Central memory CD8-positive, alpha-beta T cell (primary cell): ENCODE data around the gene AJM1.
A peak's percentile ranks its signal among the peaks of the same experiment; 100 is the strongest.

Source experiments
- ATAC-seq: fragments of 150-1000 bp; cut with Tn5 transposase; replicated peaks from 2 replicates; pipeline ENCODE4 v1.10.0; 2022; ENCODE audit warnings: mild to moderate bottlenecking, moderate FRiP score, moderate number of reproducible peaks; ENCODE audit not compliant: poor library complexity, severe bottlenecking; ENCODE audit errors: extremely low read depth
- DNase-seq, 2 donors: peaks; one replicate each; pipeline ENCODE4 v3.0.0; 2021; ENCODE audit warnings: low spot score in 2 of 2
- H3K27ac Mint-ChIP-seq: one replicate; pipeline ENCODE4 v1.8.0; 2022; ENCODE audit warnings: low read depth, mild to moderate bottlenecking, moderate library complexity, mixed read lengths
- H3K27me3 Mint-ChIP-seq: one replicate; pipeline ENCODE4 v1.8.0; 2022; ENCODE audit warnings: mixed read lengths
- H3K36me3 Mint-ChIP-seq: one replicate; pipeline ENCODE4 v1.8.0; 2022; ENCODE audit warnings: mild to moderate bottlenecking, moderate library complexity, mixed read lengths; ENCODE audit not compliant: insufficient read depth
- H3K4me1 Mint-ChIP-seq: one replicate; pipeline ENCODE4 v1.8.0; 2022; ENCODE audit warnings: mixed read lengths
- H3K4me3 Mint-ChIP-seq: one replicate; pipeline ENCODE4 v1.8.0; 2022; ENCODE audit warnings: mild to moderate bottlenecking, moderate library complexity, mixed read lengths
- H3K9me3 Mint-ChIP-seq: one replicate; pipeline ENCODE4 v1.8.0; 2022; ENCODE audit warnings: mixed read lengths

The AJM1 gene

DNA sequence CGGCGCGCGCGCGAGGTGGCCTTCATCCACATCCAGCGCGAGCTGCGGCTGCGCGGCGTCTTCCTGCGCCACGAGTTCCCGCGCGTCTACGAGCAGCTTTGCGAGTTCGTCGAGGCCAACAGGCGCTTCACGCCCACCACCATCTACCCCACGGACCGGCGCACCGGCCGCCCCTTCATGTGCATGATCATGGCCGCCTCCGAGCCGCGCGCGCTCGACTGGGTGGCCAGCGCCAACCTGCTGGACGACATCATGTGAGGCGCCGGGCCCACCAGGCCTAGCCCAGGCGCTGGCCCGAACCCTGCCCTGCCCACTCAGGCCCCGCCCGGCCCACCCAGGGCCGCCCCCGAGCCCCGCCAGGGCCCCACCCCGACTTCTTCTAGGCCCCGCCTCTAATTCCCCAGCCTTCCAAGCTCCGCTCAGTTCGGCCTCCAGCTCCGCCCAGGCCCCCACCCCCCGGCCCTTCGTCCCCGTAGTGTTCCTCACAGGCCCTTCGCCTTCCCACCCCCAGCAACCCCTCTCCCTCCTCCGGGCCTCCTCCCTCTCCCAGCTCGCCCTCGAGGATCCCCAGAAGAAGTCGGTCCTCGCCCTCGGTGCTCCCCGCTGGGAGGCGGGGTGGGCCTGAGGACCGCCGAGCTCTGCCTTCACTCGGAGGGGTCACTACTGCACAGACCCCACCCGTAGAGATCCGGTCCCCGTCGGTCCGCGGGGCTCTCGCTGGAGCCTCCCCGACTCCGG lies 5.0 kb downstream of the AJM1 start:
- H3K4me3 Mint-ChIP-seq = peak overlapping the region; percentile 91
- H3K27ac Mint-ChIP-seq = peak overlapping the region; percentile 94
- H3K4me1 Mint-ChIP-seq = peaks cover 21% of the 10 kb centered on the region
- no peaks in the 10 kb centered on the region for H3K27me3 Mint-ChIP-seq
- H3K9me3 Mint-ChIP-seq = no peaks in the 10 kb centered on the region
- DNase-seq (no peak), ATAC-seq (no peak)
- H3K36me3 Mint-ChIP-seq = peaks cover 47% of the 10 kb centered on the region

DNA sequence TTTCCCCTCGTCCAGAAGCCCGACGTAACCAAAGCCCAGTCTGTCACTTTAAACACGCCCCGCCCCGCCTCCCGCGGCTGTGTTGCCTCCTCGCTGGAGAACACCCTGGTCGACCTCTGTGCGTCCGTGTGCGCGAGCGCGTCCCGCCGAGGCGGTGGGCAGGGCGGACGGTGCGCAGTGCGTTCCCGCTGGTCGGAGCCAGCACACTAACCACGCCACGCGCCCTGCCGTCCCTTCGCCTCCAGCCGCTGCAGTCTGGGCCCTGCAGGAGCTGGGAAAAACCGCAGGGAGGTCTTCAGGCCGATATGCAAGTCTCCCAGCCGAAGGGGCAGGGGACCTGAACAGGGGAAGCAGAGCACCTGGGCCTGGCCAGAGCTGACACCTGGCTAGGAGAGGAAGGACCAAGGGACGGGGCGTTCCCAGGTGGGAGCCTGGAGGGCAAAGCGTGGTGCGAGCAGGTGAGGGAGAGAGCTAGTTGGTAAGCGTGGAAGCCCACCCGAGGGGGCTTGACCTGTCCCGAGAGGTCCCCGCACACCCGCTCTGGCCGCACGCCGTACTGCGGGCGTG lies 5.6 kb downstream of the AJM1 start:
- peak; percentile 59 to 68 for DNase-seq
- H3K4me3 Mint-ChIP-seq = peak overlapping the region; percentile 91
- peaks cover 18% of the 10 kb centered on the region for H3K4me1 Mint-ChIP-seq
- no peaks in the 10 kb centered on the region for H3K9me3 Mint-ChIP-seq
- no peaks in the 10 kb centered on the region for H3K27me3 Mint-ChIP-seq
- ATAC-seq = no peak
- peaks cover 47% of the 10 kb centered on the region for H3K36me3 Mint-ChIP-seq
- H3K27ac Mint-ChIP-seq = peak overlapping the region; percentile 94

DNA sequence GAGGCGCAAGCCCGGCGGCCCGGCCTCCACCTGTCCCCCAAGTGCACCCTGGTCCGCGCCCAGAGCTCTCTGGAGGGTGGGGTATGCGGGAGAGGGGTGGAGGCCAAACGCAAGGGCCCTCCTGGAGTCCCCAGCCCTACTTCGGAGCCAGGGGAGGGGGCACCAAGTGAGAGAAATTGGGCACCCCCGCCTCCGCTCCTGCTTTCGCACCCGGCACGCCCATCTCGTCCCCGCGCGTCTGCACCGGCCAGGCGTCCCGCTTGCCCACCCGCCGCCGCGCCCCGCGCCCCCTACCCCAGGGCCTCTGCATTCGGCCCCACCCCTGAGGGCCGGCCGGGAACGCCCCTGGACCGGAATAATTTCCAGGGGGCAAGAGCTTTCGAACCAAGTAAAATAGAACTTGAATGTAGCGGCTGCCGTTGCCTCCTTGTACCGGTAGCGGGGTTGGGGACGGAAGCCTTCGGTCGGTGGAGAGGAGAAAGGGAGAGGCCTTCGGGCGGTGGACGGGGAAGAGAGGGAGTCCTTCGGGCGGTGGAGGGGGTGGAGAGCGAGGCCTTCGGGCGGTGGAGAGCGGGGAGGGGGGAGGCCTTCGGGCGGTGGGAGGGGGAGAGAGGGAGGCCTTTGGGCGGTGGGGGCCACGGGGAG lies 6.2 kb downstream of the AJM1 start:
- ATAC-seq = peak; percentile 8
- Mint-ChIP-seq H3K4me3 (peak overlapping the region; percentile 91), H3K9me3 (no peaks in the 10 kb centered on the region), H3K4me1 (peaks cover 18% of the 10 kb centered on the region), H3K27me3 (no peaks in the 10 kb centered on the region), H3K27ac (peak overlapping the region; percentile 94), H3K36me3 (peaks cover 43% of the 10 kb centered on the region)
- DNase-seq = no peak

DNA sequence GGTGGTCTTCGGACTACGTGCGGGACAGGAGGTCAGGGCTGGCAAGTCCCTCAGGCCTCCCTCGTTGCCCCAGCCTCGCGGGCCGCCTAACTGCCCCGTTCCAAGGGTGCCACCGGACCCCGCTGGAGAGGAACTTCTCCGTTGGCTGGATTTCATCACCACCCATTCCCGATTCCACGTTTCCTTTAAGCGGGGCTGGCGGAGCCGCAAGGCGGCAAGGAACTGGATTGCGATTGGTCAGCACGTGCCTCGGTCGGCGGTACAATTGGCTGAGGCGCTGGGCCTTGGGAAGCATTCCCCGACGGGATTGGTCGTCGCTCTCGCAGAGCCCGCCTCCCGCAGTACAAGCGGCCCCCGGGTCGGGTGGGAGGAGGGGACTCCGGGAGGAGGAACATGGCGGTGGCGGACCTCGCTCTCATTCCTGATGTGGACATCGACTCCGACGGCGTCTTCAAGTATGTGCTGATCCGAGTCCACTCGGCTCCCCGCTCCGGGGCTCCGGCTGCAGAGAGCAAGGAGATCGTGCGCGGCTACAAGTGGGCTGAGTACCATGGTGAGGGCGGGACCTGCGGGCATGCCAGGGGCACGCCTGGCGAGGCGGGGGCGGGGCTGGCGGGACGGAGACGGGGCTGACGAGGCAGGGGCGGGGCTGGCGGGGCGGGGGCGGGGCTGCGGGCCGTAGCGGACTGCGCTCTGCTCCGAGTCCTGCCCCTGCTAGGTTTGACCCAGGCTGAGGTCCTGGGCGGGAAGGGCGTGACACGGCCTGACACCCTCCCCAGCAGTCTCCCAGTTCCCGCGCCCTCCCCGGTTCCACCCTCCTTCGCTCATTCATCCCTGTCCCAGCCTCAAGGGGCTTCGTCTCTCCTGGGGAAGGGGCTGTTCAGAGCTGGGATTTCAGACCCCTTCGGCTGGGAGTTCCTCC lies 7.0 kb downstream of the AJM1 start, which contains the start of gene PHPT1:
Gene PHPT1 (plus strand): TSS at position 372 of the 922 bp plus-strand sequence. CDS start 22 bp downstream, at position 394.
- no peaks in the 10 kb centered on the region for H3K9me3 Mint-ChIP-seq
- peak within 1 kb of the TSS; percentile 94 for H3K27ac Mint-ChIP-seq
- H3K36me3 Mint-ChIP-seq = peaks cover 37% of the 10 kb centered on the region
- peak within 1 kb of the TSS; percentile 91 for H3K4me3 Mint-ChIP-seq
- H3K27me3 Mint-ChIP-seq = no peaks in the 10 kb centered on the region
- DNase-seq = peak; percentile 91 to 95
- ATAC-seq = peak; percentile 91
- H3K4me1 Mint-ChIP-seq = peaks cover 18% of the 10 kb centered on the region

DNA sequence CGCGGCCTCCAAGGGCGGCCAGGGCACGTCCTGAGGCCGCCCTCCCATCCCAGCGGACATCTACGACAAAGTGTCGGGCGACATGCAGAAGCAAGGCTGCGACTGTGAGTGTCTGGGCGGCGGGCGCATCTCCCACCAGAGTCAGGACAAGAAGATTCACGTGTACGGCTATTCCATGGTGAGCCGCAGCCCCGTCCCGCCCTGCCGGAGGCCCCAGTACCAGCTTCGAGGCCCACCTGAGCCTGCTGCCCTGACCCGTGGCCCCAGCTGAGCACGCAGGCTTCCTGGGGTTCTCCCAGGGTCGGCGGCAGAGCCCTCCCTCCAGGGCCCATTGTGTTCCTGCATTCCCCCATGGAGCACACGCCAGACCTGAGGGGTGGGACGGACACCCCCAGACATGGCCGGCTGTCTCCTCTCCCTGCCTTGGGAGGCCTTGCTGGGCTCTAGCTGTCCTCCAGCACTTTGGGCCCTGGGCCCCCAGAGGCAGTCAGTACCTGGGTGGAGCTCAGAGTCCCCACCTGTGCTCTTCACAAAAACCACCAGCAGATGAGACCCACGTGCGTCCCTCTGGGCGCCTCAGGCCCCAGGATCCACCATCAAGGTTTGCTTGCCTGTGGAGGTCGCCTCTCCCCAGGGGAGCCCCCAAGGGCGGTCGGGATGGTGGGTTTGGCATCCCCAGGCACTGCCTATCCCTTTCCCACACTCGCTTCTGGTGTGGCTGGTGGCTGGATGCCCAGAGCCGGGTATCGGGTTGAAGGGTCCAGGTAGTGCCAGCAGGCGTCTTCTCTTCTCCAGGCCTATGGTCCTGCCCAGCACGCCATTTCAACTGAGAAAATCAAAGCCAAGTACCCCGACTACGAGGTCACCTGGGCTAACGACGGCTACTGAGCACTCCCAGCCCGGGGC lies 7.9 kb downstream of the AJM1 start:
- ATAC-seq (no peak), DNase-seq (no peak)
- peak overlapping the region; percentile 91 for H3K4me3 Mint-ChIP-seq
- peak overlapping the region; percentile 94 for H3K27ac Mint-ChIP-seq
- H3K4me1 Mint-ChIP-seq = peaks cover 18% of the 10 kb centered on the region
- no peaks in the 10 kb centered on the region for H3K27me3 Mint-ChIP-seq
- H3K9me3 Mint-ChIP-seq = no peaks in the 10 kb centered on the region
- H3K36me3 Mint-ChIP-seq = peaks cover 35% of the 10 kb centered on the region

DNA sequence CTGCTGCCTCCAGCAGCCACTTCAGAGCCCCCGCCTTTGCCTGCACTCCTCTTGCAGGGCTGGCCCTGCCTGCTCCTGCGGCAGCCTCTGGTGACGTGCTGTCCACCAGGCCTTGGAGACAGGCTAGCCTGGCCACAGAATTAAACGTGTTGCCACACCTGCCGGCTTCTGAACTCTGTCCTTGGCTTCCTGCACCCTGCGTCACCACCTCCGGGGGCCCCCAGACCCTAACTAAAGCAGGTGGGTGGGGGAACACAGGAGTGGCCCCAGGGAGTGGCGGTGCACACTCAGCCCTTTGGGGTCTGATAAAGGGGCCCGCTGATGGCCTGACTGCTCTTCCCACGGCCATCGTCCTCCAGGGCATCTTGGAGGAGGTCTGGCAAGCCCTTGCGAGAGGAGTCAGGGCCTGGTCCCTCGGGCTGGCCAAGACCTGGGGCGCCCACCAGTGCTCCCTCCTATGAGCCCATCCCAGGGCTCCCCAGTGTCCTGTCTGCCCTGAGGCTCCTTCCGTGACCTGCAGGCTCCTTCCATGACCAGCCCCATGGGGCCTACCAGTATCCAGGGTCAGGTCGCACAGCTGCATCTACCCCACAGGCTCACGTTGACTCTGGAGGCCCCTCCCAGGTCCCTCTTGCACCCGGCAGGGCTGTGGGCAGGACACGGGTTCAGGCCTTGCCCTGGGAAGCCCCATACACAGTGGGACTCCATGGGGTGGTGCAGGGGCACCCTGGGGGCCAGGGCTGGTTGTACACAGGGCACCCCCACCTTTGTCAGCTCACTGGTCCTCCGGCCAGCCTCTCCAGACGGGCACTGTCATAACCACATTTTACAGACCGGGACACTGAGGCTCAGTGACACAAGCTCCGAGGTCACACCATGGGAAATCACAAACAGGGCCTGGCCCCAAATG lies 8.8 kb downstream of the AJM1 start:
- H3K4me1 Mint-ChIP-seq = peaks cover 18% of the 10 kb centered on the region
- H3K36me3 Mint-ChIP-seq = peaks cover 36% of the 10 kb centered on the region
- peak overlapping the region; percentile 91 for H3K4me3 Mint-ChIP-seq
- DNase-seq (no peak), ATAC-seq (no peak)
- H3K27ac Mint-ChIP-seq = no peak overlapping the region
- no peaks in the 10 kb centered on the region for H3K27me3 Mint-ChIP-seq
- no peaks in the 10 kb centered on the region for H3K9me3 Mint-ChIP-seq

DNA sequence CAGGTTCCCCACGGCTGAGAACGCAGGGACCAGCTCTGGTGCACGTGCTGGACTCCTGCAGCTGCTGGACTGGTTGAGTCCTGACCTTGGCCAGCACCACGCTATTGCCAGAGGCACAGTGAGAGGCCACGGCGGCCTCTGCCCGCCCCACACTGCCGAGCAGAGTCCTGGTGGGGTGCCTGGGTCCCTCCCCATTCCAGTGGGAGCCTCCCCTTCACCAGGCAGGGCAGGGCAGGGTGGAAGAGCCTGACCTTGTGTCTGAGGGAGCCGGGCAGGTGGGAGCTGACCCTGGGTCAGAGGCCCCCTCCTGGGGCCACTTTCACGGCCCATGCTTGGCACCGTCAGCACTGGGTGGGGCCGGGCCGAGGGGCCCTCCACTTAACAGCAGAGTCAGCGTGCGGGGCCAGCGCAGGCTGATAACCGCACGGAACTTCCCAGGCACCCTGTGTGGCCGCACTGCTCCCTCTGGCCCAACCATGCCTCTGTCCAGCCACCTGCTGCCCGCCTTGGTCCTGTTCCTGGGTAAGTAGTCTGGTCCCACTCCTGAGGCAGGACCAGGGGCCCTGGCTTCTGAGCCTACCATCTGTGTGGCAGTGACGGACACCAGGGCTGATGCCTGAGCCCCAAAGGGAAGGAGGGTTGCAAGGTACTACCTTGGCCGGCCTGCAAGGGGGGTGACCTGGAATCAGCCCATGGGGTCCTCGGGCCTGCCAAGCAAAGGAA lies 9.8 kb downstream of the AJM1 start, which contains the start of gene MAMDC4:
Gene MAMDC4 (plus strand): TSS at position 406 of the 723 bp plus-strand sequence. CDS start 71 bp downstream, at position 477.
- peak within 1 kb of the TSS; percentile 91 for H3K4me3 Mint-ChIP-seq
- no peaks in the 10 kb centered on the region for H3K9me3 Mint-ChIP-seq
- peaks cover 18% of the 10 kb centered on the region for H3K4me1 Mint-ChIP-seq
- no peak within 1 kb of the TSS for H3K27ac Mint-ChIP-seq
- no peak for ATAC-seq
- H3K27me3 Mint-ChIP-seq = no peaks in the 10 kb centered on the region
- H3K36me3 Mint-ChIP-seq = peaks cover 29% of the 10 kb centered on the region
- DNase-seq = no peak

DNA sequence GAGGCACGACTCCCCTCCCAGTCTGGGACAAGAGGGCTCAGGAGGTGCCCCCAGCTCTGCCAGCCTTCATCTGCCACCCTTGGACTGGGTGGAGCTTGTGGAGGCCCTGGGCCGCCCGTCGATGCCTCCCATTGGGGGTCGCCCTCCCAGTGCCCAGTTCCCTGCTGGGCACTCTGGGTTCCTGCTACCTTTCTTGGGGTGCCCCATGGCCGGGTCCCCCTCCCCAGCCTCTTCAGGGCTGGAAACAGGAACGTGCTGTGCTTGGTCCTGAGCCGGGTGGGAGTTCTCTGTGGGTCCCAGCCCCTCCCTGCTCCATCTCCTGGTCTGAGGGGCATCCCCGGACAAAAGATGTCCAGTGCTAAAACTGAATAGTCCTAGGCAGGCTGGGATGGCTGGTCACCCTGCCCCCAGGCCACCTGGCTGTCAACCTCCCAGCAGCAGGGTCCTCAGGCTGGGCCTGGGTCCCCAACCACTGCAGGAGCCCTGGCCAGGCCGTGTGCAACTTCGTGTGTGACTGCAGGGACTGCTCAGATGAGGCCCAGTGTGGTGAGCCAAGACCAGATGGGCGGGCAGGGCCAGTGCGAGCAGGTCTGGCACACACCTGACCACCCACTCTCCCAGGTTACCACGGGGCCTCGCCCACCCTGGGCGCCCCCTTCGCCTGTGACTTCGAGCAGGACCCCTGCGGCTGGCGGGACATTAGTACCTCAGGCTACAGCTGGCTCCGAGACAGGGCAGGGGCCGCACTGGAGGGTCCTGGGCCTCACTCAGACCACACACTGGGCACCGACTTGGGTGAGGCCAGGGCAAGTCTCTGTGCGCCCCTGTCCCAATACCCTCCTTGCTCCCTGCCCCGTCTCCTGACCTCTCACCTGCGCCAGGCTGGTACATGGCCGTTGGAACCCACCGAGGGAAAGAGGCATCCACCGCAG lies 10.7 kb downstream of the AJM1 start:
- DNase-seq = no peak
- H3K4me1 Mint-ChIP-seq = peaks cover 12% of the 10 kb centered on the region
- no peaks in the 10 kb centered on the region for H3K27me3 Mint-ChIP-seq
- H3K9me3 Mint-ChIP-seq = no peaks in the 10 kb centered on the region
- no peak overlapping the region for H3K27ac Mint-ChIP-seq
- no peak overlapping the region for H3K4me3 Mint-ChIP-seq
- ATAC-seq = no peak
- peaks cover 21% of the 10 kb centered on the region for H3K36me3 Mint-ChIP-seq

DNA sequence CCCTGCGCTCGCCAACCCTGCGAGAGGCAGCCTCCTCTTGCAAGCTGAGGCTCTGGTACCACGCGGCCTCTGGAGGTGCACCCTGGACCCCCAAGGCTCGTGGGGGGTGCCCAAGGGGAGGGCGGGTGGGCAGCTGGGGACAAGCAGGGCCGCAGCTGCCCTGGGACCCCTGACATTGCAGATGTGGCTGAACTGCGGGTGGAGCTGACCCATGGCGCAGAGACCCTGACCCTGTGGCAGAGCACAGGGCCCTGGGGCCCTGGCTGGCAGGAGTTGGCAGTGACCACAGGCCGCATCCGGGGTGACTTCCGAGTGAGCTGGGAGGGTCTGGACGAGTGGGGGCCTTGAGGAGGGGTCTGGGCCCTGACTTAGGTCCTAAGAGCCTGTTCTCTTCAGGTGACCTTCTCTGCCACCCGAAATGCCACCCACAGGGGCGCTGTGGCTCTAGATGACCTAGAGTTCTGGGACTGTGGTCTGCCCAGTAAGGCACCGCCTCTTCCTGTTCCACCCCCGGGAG lies 11.4 kb downstream of the AJM1 start:
- no peak for DNase-seq
- peaks cover 16% of the 10 kb centered on the region for H3K36me3 Mint-ChIP-seq

More for the DNA sequence above, 11.4 kb downstream of the AJM1 start:
- H3K4me3 Mint-ChIP-seq = no peak overlapping the region
- no peaks in the 10 kb centered on the region for H3K9me3 Mint-ChIP-seq
- H3K27me3 Mint-ChIP-seq = no peaks in the 10 kb centered on the region
- ATAC-seq = no peak
- H3K4me1 Mint-ChIP-seq = peaks cover 6% of the 10 kb centered on the region
- no peak overlapping the region for H3K27ac Mint-ChIP-seq
